WTC11 (cell line): Measurements from ENCODE around the gene SLC15A1. TPM values are rescaled to one million over a fixed set of nuclear protein-coding genes. Genes with fewer than 3 reads are reported as not detected.

Experiments
- ATAC-seq: fragments of 200-7000 bp; cut with Tn5 transposase; 2 replicates; pipeline ENCODE4 v1.10.0; 2021; ENCODE audit warnings: mild to moderate bottlenecking, moderate library complexity
- CTCF ChIA-PET: fragments of 300-600 bp; sonication (Branson Sonifier 250); formaldehyde crosslinking; loops from one replicate; lab custom pipeline; 2021; ENCODE audit warnings: antibody characterized with exemption; lab: Charles Lee
- POLR2A ChIA-PET: fragments of 350-600 bp; sonication (Branson Sonifier 250); formaldehyde crosslinking; loops from one replicate; lab custom pipeline; 2021; ENCODE audit warnings: antibody characterized with exemption; lab: Charles Lee
- DNase-seq: peaks from one replicate; pipeline ENCODE4 v3.0.0; 2021; ENCODE audit warnings: low spot score
- H3K27ac Mint-ChIP-seq: 2 replicates; pipeline ENCODE4 v1.8.0; 2021; ENCODE audit warnings: mixed read lengths
- H3K27me3 Mint-ChIP-seq: 2 replicates; pipeline ENCODE4 v1.8.0; 2021; ENCODE audit warnings: low read depth, mild to moderate bottlenecking, moderate library complexity, mixed read lengths
- H3K36me3 Mint-ChIP-seq: 2 replicates; pipeline ENCODE4 v1.8.0; 2021; ENCODE audit warnings: mixed read lengths
- H3K4me1 Mint-ChIP-seq: 2 replicates; pipeline ENCODE4 v1.8.0; 2022; ENCODE audit warnings: mixed read lengths
- H3K4me3 Mint-ChIP-seq: 2 replicates; pipeline ENCODE4 v1.8.0; 2021; ENCODE audit warnings: mild to moderate bottlenecking, moderate library complexity, mixed read lengths
- H3K9me3 Mint-ChIP-seq: 2 replicates; pipeline ENCODE4 v1.8.0; 2021; ENCODE audit warnings: mixed read lengths
- AR ChIP-seq: fragments of 250-450 bp; sonication (Bioruptor Pico); IDR thresholded peaks from 2 replicates; pipeline ENCODE4 v1.9.0; 2021; ENCODE audit warnings: mild to moderate bottlenecking
- CBFB ChIP-seq: sonication (generic); formaldehyde crosslinking; IDR thresholded peaks from 2 replicates; pipeline ENCODE4 v1.8.1; 2022; ENCODE audit warnings: mild to moderate bottlenecking, low read depth, missing genetic modification reagents
- CREB1 ChIP-seq: sonication (generic); formaldehyde crosslinking; IDR thresholded peaks from 2 replicates; pipeline ENCODE4 v1.8.0; 2023; ENCODE audit warnings: mild to moderate bottlenecking, missing genetic modification reagents
- CREM ChIP-seq: sonication (generic); formaldehyde crosslinking; IDR thresholded peaks from 2 replicates; pipeline ENCODE4 v1.8.1; 2022; ENCODE audit warnings: mild to moderate bottlenecking, missing genetic modification reagents, moderate library complexity
- CTCF ChIP-seq: fragments of 200-600 bp; IDR thresholded peaks from 2 replicates; pipeline ENCODE4 v1.8.0; 2022; ENCODE audit warnings: antibody characterized with exemption
- FOXP1 ChIP-seq: sonication (generic); formaldehyde crosslinking; IDR thresholded peaks from 2 replicates; pipeline ENCODE4 v1.8.0; 2022; ENCODE audit warnings: missing genetic modification reagents, mild to moderate bottlenecking, moderate library complexity, borderline replicate concordance
- IRF1 ChIP-seq: sonication (generic); formaldehyde crosslinking; IDR thresholded peaks from 2 replicates; pipeline ENCODE4 v1.8.0; 2023; ENCODE audit warnings: missing genetic modification reagents
- MLX ChIP-seq: sonication (generic); formaldehyde crosslinking; IDR thresholded peaks from 2 replicates; pipeline ENCODE4 v1.8.1; 2023; ENCODE audit warnings: mild to moderate bottlenecking, missing genetic modification reagents, moderate library complexity
- MXD4 ChIP-seq: fragments of 250-450 bp; sonication (Bioruptor Pico); IDR thresholded peaks from 2 replicates; pipeline ENCODE4 v1.8.0; 2021; ENCODE audit warnings: mild to moderate bottlenecking, moderate library complexity, borderline replicate concordance
- NFATC4 ChIP-seq: fragments of 250-450 bp; sonication (Bioruptor Pico); IDR thresholded peaks from 2 replicates; pipeline ENCODE4 v1.9.0; 2021; ENCODE audit warnings: mild to moderate bottlenecking
- NR2C2 ChIP-seq: sonication (generic); formaldehyde crosslinking; IDR thresholded peaks from 2 replicates; pipeline ENCODE4 v1.8.0; 2022; ENCODE audit warnings: mild to moderate bottlenecking, missing genetic modification reagents
- PRDM15 ChIP-seq: sonication (generic); formaldehyde crosslinking; IDR thresholded peaks from 2 replicates; pipeline ENCODE4 v1.8.0; 2022; ENCODE audit warnings: missing genetic modification reagents
- RELA ChIP-seq: sonication (generic); formaldehyde crosslinking; IDR thresholded peaks from 2 replicates; pipeline ENCODE4 v1.8.1; 2022; ENCODE audit warnings: missing genetic modification reagents, mild to moderate bottlenecking, borderline replicate concordance
- TCF7 ChIP-seq: sonication (generic); formaldehyde crosslinking; IDR thresholded peaks from 2 replicates; pipeline ENCODE4 v1.8.0; 2022; ENCODE audit warnings: mild to moderate bottlenecking, low read depth, missing genetic modification reagents, moderate library complexity
- USF2 ChIP-seq: sonication (generic); formaldehyde crosslinking; IDR thresholded peaks from 2 replicates; pipeline ENCODE4 v1.8.1; 2023; ENCODE audit warnings: mild to moderate bottlenecking, missing genetic modification reagents, moderate library complexity
- ZNF121 ChIP-seq: sonication (generic); formaldehyde crosslinking; IDR thresholded peaks from 2 replicates; pipeline ENCODE4 v1.8.0; 2023; ENCODE audit warnings: missing genetic modification reagents
- ZNF263 ChIP-seq: sonication (generic); formaldehyde crosslinking; IDR thresholded peaks from 2 replicates; pipeline ENCODE4 v1.8.1; 2022; ENCODE audit warnings: low read depth, mild to moderate bottlenecking, moderate library complexity, missing genetic modification reagents
- ZNF281 ChIP-seq: sonication (generic); formaldehyde crosslinking; IDR thresholded peaks from 2 replicates; pipeline ENCODE4 v1.8.0; 2023; ENCODE audit warnings: mild to moderate bottlenecking, missing genetic modification reagents
- ZNF396 ChIP-seq: fragments of 250-450 bp; sonication (Bioruptor Pico); IDR thresholded peaks from 2 replicates; pipeline ENCODE4 v1.8.0; 2021; ENCODE audit warnings: mild to moderate bottlenecking, moderate library complexity, borderline replicate concordance
- total RNA-seq: library from RNA; stranded (reverse); gene quantifications from 3 replicates; pipeline ENCODE4 v1.2.3, GENCODE V29; 2021

SLC15A1 gene
- total RNA-seq, 1 experiment from 2014 or later: 2.3 TPM

GRCh38 chr13:98710521-98710920 is 42.0 kb downstream of the SLC15A1 start:
- Mint-ChIP-seq H3K9me3 (no peaks in the 10 kb centered on the region), H3K4me1 (no peaks in the 10 kb centered on the region), H3K4me3 (no peak overlapping the region), H3K27ac (no peak overlapping the region), H3K27me3 (no peaks in the 10 kb centered on the region), H3K36me3 (no peaks in the 10 kb centered on the region)
- ATAC-seq (no peak), DNase-seq (no peak)
- ChIA-PET CTCF (no interaction called here), POLR2A (no interaction called here)
- no peak for TF ChIP-seq ZNF396 (CRISPR knock-in tag)
- TF ChIP-seq RELA (CRISPR knock-in tag): no peak
- TF ChIP-seq ZNF281 (CRISPR knock-in tag): no peak
- no peak for TF ChIP-seq CTCF
- TF ChIP-seq MLX: no peak
- TF ChIP-seq NR2C2 (CRISPR knock-in tag): no peak
- TF ChIP-seq TCF7 (CRISPR knock-in tag): no peak
- no peak for TF ChIP-seq AR (CRISPR knock-in tag)
- no peak for TF ChIP-seq IRF1 (CRISPR knock-in tag)
- no peak for TF ChIP-seq CREM (CRISPR knock-in tag)
- no peak for TF ChIP-seq CBFB
- no peak for TF ChIP-seq CREB1 (CRISPR knock-in tag)
- no peak for TF ChIP-seq ZNF121 (CRISPR knock-in tag)
- TF ChIP-seq MXD4 (CRISPR knock-in tag): no peak
- TF ChIP-seq USF2 (CRISPR knock-in tag): no peak
- TF ChIP-seq NFATC4 (CRISPR knock-in tag): no peak
- no peak for TF ChIP-seq ZNF263 (CRISPR knock-in tag)
- TF ChIP-seq FOXP1: no peak
- no peak for TF ChIP-seq PRDM15 (CRISPR knock-in tag)
